Stimulated activated CD8-positive, alpha-beta memory T cell treated with anti-CD3 and anti-CD28 coated beads, Interleukin-15, amount 100 ng/mL, for 24 hours (primary cell): ENCODE measurements around the gene SCRN1.

Experiments used
- DNase-seq: peaks from one replicate; pipeline ENCODE4 v3.0.0-alpha.2; 2020; ENCODE audit warnings: low read depth

SCRN1 gene

DNA sequence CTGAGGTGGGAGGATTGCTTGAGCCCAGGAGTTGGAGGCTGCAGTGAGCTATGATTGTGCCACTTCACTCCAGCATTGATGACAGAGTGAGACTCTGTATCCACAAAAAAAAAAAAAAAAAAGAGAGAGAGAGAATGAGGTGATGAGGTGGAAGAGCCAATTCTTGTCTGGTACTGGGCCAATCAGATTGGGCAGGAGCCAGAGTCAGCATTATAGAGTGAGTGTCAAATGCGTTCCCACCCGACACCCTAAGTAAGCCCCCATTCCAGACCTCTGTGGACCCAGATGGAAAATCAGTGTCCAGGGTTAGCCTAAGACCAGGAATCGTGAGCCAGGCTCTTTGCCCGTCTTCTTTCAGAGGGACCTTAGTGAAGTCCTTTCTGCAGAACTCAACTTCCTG is 99.3 kb downstream of the SCRN1 start:
- DNase-seq = no peak

DNA sequence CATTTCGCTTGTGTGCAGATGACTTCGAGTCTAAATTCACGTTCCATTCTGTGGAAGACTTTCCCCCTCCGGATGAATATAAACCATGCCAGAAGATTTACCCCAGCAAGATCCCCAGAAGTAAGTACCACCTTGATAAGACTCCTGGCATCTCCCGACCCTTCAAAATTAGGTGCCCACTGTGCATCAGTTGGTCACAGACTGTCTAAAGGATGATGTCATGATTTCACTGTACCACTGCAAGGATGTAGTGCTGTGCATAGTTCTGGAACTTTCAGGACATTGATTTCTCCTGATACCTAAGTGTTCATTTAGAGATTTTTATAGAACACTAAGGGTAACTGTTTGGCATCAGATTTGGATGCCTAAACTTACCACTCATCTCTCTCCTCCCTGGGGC is 100.3 kb downstream of the SCRN1 start:
- DNase-seq = no peak

DNA sequence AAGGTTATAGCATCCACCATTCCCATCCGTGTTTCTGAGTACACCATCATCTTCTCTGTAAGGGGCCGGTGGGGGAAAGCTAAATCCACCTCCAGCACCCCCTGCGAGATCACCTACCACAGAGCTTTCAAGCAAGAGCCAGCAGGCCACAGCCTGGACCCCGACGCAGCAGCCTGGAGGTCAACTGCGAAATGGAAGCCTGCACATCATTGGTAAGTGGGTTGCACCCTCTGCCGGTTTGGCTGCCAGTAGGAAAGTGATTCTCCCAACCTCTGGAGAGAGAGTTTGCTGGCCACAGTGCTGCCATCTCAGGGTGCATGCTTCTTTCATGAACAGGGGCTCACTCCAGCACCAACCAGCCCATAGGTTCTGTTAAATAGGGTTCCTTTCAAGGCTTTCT is 101.6 kb downstream of the SCRN1 start:
- DNase-seq = no peak

DNA sequence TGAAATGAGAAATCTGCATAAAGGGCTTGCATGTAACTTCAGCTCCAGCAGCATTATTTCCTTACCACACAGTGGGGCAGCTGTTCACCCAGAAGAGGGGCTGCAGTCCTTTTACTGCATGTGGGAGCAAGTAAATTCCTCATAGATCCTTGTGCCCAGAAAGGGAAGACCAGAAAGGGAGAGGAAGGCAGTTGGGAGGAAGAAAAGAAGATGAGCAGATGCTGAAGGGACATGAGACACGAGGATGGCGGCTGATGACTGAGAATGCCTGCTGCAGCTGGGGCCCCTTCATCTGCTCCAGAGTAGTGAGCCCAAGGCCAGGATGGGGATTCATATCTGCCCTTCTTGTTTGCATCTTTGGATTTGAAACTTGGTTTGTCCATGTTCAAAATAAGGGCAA is 102.8 kb downstream of the SCRN1 start:
- DNase-seq = no peak

DNA sequence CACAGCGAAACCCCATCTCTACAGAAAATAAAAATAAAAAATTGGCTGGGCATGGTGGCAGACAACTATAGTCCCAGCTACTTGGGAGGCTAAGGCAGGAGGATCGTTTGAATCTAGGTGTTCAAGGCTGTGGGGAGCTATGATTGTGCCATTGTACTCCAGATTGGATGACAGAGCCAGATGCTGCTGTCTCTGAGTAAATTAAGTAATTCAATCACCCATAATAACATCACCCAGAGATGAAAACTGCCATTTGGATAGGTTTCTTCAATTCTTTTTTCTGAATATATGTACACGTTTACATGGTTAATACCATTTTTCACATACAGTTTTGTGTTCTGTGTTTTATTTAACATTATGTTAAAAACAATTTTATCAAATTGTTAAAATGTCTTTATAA is 104.0 kb downstream of the SCRN1 start:
- no peak for DNase-seq

DNA sequence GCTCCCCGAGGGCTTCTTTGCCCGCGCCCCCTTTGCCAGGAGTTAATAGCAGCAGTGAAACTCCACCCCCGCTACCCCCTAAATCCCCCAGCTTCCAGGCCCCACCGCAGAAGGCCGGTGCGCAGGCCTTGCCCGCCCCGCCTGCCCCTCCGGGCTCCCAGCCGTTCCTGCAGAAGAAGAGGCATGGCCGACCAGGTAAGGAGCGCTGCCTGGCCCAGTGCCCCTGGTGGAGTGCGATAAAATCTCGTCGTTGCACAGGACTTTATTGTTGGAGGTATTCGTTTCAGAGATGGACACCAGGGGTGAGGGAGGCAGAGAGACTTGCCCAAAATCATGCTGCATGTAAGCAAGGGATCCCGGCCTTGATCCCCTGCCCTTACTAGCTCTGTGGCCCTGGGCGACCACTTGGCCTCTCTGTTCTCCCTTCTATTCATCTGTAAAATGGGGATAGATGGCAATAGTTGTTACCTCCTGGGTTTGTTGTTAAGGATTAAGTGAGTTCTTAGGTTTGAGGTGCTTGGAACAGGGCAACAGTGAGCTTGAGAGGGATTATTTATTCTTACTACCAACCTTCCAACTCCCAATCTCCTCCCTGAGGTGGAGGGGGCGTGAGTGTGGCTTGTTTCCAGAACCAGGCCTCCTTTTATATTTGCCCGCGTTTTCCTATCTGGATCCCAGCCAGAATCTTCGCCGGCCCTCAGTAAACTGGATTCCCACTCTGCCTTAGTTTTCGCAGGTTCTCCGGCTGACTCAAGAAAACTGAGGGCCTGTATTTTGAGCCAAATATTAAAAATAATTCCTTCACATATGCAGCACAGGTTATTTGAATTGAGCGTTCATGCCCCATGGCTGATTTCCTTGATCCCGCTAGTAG is 105.0 kb downstream of the SCRN1 start:
- DNase-seq = no peak

DNA sequence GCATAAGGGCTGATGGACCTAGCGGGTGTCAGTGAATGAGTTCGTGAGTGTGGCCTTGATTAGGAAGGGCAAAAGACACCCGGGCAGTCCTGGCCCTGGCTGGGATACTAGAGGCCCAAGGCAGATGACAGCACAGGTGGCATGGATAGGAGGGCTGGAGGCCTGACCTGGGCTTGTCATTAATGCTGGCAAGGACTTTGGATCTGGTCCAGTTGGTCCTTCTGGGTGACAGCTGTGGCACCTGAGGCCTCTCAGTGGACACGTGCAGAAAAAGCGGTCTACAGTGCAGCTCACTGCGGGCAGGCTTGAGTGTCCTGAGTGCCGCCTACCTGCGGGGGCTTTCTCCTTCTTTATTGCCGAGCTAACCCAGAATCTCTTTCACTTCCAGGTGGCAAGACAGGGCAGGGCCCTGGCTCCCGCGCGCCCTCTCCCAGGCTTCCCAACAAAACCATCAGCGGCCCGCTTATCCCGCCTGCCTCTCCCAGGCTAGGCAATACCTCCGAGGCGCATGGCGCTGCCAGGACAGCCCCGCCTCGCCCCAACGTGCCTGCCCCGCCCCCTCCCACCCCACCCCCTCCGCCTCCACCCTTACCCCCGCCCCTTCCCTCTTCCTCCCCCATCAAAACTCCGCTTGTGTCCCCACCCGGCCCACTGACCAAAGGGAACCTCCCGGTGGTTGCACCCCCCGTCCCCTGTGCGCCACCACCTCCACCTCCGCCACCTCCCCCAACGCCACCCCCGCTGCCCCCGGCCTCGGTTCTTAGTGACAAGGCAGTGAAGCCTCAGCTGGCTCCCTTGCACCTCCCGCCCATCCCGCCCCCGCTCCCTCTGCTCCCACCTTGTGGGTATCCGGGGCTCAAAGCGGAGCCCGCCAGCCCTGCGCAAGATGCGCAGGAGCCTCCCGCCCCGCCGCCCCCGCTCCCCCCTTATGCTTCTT is 105.9 kb downstream of the SCRN1 start:
- no peak for DNase-seq

DNA sequence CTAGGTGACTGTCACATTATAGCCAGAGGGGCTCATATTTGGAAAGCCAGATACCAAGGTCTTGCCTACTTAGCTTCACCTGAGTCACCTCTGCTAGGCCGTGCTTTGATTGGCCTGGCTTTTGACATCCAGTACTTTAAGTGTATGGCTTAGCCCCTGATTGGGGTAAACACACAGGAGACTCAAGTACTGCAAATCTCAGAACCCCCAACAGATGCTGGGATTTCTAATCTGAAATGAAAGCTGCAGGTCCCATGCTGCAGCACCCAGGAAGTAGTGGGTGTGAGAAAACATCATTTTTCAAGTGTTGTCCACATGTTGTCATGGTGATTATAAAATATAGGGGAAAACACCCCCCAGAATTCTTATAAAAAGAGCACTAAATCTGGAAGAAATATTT is 107.1 kb downstream of the SCRN1 start:
- DNase-seq = no peak

DNA sequence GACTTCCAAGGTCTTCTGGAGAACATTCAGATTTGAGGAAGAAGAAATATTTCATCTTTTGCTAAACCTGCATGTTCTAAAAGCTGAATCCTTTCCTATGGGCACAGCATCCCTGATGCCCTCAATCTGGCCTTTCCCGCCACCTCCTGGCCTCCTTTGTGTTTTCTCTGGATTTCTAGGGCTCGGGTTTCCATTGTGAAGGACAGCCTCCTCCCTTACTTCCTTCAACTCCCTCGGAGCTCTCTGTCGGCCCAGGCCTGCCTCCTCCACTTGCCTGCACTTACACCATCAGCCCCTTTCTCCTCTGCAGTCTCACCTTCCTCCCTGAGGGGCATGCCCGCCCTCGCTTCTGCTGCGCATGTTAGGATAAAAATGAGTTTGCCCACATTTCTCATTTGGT is 107.9 kb downstream of the SCRN1 start:
- no peak for DNase-seq

DNA sequence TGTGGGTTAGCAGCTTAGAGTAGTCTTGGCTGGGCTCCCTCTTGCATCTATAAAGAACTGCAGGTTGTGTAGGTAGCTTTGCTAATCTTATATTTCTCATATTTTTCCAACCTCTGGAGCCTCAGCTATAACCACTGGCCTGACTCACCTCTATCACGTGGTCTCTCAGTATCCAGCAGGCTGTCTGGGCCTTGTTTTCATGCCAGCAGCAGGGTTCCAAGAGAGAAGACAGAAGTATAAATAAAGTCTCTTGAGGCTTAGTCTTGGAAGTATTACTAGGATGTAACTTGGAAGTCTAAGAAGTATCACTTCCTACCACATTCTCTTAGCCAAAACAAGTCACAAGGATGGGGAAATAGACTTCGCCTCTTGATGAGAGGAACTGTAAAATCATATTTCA is 110.0 kb downstream of the SCRN1 start:
- DNase-seq = no peak

DNA sequence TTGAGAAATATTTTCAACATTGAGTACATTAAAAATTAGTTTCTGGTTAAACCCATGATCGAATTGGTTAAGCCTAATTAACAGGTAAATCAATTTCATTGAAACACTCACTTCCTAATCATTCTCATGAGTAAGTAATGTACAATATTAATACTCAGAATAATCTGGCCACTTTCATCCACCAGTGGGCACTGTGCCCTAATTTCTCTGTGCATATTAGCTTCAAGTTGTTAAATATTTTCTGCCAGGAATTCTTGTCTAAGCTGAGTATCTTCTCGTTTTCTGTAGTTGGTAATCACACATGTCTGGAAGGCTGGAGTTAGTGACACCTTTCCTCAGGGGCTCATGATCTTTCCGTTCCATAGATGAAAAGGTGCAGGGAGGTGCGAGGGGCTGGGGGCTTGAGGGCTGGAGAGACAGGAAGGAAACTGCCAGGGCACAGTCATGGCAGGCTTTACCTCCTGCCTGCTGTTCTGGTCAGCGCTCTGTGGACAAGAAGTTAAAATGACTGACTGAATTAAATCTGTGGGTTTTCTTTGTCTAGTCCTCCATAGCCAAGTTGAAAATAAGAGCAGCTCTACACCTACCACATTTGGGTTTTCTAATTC is 111.4 kb downstream of the SCRN1 start:
- DNase-seq = no peak

DNA sequence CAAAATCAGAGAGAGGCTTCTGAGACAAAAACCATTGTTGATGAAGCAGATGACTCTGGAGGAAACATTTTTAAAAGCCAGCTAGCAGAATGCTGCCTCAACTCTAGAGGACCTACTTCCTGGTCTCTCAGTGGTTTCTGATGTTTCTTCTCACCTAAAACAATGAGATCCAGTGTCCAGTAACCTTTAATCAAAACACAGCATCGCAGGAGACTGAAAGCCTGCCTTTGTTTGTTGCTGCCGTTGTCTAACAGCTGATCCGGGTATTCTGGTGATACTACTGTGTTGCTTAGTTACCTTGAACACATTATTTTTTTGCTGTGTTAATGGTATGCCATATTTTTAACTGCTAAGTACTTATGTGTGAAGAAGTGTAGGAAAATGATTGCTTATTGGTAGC is 112.4 kb downstream of the SCRN1 start:
- no peak for DNase-seq

DNA sequence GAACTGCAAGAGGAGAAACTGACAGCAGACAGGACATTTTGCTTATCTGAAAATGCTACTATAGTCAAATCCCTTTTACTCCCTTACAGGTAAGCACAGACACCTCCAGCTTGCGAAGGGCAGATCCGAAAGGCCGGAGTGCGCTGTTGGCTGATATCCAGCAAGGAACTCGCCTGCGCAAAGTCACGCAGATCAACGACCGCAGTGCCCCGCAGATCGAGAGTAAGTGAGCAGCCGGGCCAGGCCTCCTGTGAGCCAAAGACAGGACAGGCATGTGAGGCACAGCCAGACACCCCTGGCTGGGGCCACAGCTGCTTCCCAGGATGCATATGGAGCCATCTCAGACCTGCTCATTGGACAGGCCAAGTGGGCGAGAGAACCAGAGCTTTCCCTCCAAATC is 113.9 kb downstream of the SCRN1 start:
- DNase-seq = no peak

DNA sequence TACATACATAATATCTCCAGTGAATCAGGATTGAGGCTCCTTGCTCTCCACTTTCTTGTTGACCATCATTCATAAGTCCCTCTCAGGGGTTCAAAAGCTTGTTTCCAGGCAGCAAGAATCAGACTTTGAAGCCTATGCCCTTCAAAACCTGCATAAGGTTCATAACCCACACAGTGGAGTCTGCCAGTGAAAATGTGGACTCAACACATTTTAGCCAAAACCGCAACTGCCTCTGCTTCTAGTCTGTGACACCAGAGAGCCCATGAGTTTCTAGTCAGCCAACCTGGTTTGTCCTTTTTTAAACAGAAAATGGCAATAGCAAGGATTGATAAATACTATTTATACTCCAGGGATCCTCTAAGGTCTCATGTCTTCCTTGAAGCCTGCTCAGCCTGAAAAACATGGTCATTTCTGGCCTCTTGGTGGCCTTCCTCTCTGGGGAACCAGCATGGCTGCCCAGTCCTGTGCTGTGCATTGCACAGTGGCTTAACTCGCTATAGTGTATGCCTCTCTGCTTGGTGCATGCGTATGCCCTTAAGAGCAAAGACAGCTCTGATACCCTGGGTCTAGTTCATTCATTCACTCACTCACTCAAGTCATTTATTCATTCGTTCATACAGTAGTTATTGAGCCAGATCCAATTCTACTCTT is 115.8 kb downstream of the SCRN1 start:
- DNase-seq = no peak

DNA sequence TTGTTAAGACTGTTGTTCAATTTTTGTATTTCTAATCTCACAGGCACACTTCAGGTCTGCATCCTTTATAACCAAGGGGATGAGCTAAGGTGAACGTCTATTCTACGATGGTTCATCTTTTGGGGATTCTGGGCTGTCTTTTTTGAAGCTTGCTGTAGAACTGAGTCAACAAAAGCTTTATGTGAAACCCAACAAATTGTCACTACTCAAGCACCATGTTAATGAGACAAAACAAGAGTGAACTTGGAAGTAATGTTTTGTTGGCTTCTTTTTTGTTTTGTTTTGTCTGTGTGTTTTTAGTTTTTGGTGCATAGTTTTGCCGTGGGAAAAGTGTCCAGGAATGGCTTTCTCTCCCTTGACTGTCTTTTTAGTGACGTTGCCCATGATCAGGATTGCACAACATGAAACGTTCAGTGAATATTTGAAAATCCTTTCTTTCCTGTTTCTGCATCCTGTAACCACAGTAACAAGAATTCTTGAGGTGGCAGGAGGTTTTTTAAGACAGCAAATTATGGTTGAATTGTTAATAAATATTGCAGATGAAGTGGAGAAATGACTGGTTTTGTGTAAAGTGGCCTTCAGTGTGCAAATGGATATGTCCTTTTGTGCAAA is 117.7 kb downstream of the SCRN1 start:
- no peak for DNase-seq
